ENCODE measurements around the gene STUB1.

The STUB1 gene

DNA sequence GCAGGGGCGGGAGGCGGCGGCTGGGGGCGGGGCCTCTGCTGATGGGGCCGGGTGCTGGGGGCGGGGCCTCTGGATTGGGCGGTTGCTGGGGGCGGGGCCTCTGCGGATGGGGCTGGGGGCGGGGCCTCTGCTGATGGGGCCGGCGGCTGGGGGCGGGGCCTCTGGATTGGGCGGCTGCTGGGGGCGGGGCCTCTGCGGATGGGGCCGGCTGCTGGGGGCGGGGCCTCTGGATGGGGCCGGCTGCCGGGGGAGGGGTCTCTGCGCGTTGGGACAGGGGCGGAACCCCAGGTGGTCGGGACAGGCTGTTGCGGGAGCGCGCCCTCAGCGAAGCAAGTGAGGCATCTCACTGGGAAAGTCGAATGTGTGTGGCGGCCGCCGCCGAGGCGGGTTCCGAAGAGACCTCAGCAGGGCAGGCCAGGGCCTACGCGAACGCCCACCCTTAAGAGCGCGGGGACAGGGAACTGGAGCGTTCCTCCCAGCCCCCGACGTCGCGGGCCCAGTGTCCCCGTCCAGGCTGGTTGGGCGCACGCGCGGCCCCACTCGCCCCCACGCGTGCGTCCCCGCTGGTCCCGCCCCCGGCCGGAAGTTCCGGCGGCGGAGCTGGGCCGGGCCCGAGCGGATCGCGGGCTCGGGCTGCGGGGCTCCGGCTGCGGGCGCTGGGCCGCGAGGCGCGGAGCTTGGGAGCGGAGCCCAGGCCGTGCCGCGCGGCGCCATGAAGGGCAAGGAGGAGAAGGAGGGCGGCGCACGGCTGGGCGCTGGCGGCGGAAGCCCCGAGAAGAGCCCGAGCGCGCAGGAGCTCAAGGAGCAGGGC is at the start of gene STUB1:
TSS of gene STUB1 (plus strand) at position 597 of the 811 bp plus-strand sequence. CDS start at position 713, 116 bp downstream.
- DNase-seq (ENCODE audit: low read depth) = peak; percentile 87
- TF ChIP-seq, protein P1, sequence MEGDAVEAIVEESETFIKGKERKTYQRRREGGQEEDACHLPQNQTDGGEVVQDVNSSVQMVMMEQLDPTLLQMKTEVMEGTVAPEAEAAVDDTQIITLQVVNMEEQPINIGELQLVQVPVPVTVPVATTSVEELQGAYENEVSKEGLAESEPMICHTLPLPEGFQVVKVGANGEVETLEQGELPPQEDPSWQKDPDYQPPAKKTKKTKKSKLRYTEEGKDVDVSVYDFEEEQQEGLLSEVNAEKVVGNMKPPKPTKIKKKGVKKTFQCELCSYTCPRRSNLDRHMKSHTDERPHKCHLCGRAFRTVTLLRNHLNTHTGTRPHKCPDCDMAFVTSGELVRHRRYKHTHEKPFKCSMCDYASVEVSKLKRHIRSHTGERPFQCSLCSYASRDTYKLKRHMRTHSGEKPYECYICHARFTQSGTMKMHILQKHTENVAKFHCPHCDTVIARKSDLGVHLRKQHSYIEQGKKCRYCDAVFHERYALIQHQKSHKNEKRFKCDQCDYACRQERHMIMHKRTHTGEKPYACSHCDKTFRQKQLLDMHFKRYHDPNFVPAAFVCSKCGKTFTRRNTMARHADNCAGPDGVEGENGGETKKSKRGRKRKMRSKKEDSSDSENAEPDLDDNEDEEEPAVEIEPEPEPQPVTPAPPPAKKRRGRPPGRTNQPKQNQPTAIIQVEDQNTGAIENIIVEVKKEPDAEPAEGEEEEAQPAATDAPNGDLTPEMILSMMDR (conservative IDR thresholded peaks at IDR 0.05; ENCODE audit: low read depth, low read length) = no peak
- peak within 1 kb of the TSS; percentile 82 for H3K4me3 ChIP-seq (ENCODE audit: low read depth, low read length)

DNA sequence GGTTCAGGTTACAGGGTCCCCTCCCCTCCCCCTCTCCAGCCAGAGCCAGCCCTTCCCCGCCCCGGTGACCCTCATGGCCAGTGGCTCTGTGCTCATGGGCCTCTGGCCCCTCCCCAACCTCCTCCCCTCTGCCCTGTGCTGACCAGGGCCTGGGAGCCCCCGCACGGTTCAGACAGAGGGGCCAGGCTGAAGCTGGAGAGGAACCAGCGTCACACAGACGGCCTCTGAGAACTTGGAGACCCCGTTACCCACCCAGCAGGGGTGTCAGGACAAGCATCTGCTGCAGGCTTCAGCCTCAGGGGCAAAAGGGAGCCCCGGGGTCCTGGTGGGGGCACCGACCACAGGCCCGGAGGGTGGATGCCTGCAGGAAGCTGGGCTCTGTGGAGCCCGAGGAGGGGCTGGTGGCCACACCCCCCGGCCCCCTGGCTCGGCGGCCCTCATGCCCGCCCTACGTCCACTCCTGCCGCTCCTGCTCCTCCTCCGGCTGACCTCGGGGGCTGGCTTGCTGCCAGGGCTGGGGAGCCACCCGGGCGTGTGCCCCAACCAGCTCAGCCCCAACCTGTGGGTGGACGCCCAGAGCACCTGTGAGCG is 49.3 kb upstream of the STUB1 start, which contains the start of gene WFIKKN1:
TSS of gene WFIKKN1 (plus strand) at position 171 of the 591 bp plus-strand sequence. CDS start at position 440, 269 bp downstream.
- TF ChIP-seq, protein P1 (conservative IDR thresholded peaks at IDR 0.05; ENCODE audit: low read depth, low read length) = no peak
- no peak within 1 kb of the TSS for H3K4me3 ChIP-seq (ENCODE audit: low read depth, low read length)
- DNase-seq (ENCODE audit: low read depth) = no peak

DNA sequence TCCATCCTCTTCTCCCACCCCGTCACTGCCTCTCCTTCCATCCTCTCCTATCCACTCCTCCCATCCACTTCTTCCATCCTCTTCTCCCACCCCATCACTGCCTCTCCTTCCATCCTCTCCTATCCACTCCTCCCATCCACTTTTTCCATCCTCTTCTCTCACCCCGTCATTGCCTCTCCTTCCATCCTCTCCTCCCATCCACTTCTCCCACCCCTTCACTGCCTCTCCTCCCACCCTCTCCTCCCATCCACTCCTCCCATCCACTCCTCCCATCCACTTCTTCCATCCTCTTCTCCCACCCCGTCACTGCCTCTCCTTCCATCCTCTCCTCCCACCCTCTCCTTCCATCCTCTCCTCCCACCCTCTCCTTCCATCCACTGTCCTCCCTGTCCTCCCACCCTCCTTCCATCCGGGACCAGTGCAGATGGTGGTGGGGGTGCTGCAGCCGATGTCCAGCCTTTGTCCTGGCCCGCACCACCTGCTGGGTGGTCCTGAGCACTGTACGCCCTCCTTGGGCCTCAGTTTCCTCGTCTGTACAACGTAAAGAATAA is 48.3 kb upstream of the STUB1 start:
- TF ChIP-seq, protein P1 (conservative IDR thresholded peaks at IDR 0.05; ENCODE audit: low read depth, low read length) = no peak
- H3K4me3 ChIP-seq (ENCODE audit: low read depth, low read length) = no peak overlapping the region
- no peak for DNase-seq (ENCODE audit: low read depth)

DNA sequence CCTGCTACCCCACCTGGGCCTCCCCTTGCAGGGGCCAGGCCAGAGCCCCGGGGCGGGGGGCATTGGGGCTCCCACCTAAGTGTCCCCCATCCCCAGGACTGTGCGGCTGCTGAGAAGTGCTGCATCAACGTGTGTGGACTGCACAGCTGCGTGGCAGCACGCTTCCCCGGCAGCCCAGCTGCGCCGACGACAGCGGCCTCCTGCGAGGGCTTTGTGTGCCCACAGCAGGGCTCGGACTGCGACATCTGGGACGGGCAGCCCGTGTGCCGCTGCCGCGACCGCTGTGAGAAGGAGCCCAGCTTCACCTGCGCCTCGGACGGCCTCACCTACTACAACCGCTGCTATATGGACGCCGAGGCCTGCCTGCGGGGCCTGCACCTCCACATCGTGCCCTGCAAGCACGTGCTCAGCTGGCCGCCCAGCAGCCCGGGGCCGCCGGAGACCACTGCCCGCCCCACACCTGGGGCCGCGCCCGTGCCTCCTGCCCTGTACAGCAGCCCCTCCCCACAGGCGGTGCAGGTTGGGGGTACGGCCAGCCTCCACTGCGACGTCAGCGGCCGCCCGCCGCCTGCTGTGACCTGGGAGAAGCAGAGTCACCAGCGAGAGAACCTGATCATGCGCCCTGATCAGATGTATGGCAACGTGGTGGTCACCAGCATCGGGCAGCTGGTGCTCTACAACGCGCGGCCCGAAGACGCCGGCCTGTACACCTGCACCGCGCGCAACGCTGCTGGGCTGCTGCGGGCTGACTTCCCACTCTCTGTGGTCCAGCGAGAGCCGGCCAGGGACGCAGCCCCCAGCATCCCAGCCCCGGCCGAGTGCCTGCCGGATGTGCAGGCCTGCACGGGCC is 47.5 kb upstream of the STUB1 start:
- no peak for DNase-seq (ENCODE audit: low read depth)
- TF ChIP-seq, protein P1 (conservative IDR thresholded peaks at IDR 0.05; ENCODE audit: low read depth, low read length) = no peak
- H3K4me3 ChIP-seq (ENCODE audit: low read depth, low read length) = no peak overlapping the region

DNA sequence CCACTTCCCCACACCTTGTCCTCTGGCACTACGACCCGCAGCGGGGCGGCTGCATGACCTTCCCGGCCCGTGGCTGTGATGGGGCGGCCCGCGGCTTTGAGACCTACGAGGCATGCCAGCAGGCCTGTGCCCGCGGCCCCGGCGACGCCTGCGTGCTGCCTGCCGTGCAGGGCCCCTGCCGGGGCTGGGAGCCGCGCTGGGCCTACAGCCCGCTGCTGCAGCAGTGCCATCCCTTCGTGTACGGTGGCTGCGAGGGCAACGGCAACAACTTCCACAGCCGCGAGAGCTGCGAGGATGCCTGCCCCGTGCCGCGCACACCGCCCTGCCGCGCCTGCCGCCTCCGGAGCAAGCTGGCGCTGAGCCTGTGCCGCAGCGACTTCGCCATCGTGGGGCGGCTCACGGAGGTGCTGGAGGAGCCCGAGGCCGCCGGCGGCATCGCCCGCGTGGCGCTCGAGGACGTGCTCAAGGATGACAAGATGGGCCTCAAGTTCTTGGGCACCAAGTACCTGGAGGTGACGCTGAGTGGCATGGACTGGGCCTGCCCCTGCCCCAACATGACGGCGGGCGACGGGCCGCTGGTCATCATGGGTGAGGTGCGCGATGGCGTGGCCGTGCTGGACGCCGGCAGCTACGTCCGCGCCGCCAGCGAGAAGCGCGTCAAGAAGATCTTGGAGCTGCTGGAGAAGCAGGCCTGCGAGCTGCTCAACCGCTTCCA is 46.7 kb upstream of the STUB1 start:
- no peak for DNase-seq (ENCODE audit: low read depth)
- TF ChIP-seq, protein P1 (conservative IDR thresholded peaks at IDR 0.05; ENCODE audit: low read depth, low read length) = no peak
- no peak overlapping the region for H3K4me3 ChIP-seq (ENCODE audit: low read depth, low read length)

DNA sequence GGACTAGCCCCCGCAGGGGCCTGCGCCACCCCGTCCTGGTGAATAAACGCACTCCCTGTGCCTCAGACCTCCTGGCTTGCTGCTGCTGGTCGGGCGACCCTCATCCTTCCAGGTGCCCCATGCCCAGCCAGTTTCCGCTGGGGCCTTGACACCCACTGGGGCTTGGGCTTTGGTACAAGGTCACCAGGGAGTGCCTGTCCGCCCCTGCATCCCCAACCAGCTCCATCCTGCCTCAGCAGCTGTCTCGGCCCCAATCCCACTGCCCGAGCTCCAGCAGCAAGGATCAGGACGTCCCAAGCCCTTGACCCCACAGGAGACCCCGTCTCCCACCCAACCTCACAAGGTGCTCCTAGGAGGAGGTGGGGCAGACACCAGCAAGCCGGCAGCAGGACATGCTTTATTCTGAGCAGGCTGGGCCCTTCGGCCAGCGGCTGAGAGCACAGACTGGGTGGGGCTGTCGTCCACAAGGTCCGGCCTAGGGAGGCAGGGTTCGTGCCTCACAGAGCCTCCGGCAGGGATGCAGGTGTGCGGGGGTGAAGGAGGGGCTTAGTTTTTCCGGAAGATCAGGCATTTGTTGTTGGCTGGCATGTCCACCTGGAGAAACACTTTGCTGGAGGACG is 46.0 kb upstream of the STUB1 start:
- no peak overlapping the region for H3K4me3 ChIP-seq (ENCODE audit: low read depth, low read length)
- DNase-seq (ENCODE audit: low read depth) = no peak
- TF ChIP-seq, protein P1 (conservative IDR thresholded peaks at IDR 0.05; ENCODE audit: low read depth, low read length) = no peak
